ENCODE measurements around the gene CPA2. TPM values are rescaled to one million over a fixed set of nuclear protein-coding genes. Genes with fewer than 3 reads are reported as not detected.

CPA2 gene
- total and polyA plus RNA-seq, 2 experiments from 2014 or later, result 198 to 303 TPM

GRCh38 chr7:130274296-130274695, 7.6 kb downstream of the CPA2 start:
- H3K79me2 ChIP-seq, result no peaks in the 10 kb centered on the region
- H3K9me2 ChIP-seq (replicated peaks; ENCODE audit: insufficient read depth), result no peaks in the 10 kb centered on the region
- no peak overlapping the region for H3K4me3 ChIP-seq
- H4K20me1 ChIP-seq (ENCODE audit: insufficient read depth, poor library complexity, severe bottlenecking), result no peaks in the 10 kb centered on the region
- H3K27ac ChIP-seq, result peak overlapping the region; percentile 90
- no peak overlapping the region for H2AFZ ChIP-seq
- TF ChIP-seq, protein P1, sequence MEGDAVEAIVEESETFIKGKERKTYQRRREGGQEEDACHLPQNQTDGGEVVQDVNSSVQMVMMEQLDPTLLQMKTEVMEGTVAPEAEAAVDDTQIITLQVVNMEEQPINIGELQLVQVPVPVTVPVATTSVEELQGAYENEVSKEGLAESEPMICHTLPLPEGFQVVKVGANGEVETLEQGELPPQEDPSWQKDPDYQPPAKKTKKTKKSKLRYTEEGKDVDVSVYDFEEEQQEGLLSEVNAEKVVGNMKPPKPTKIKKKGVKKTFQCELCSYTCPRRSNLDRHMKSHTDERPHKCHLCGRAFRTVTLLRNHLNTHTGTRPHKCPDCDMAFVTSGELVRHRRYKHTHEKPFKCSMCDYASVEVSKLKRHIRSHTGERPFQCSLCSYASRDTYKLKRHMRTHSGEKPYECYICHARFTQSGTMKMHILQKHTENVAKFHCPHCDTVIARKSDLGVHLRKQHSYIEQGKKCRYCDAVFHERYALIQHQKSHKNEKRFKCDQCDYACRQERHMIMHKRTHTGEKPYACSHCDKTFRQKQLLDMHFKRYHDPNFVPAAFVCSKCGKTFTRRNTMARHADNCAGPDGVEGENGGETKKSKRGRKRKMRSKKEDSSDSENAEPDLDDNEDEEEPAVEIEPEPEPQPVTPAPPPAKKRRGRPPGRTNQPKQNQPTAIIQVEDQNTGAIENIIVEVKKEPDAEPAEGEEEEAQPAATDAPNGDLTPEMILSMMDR (IDR thresholded peaks at IDR 0.05; ENCODE audit: poor library complexity), result no peak
- TF ChIP-seq EZH2phosphoT487 (IDR thresholded peaks at IDR 0.05; ENCODE audit: low read depth, severe bottlenecking, unreplicated experiment) (no peak), EZH2 (IDR thresholded peaks at IDR 0.05; ENCODE audit: borderline replicate concordance) (no peak)
- H3K4me2 ChIP-seq, result peak overlapping the region; percentile 70
- 34% methylated on average over 1 of the region's 1 CpG for WGBS (ENCODE audit: low lambda C conversion rate, missing lambda C conversion rate)
- DNase-seq (ENCODE audit: low spot score), result no peak
- no peaks in the 10 kb centered on the region for H3K9me3 ChIP-seq (ENCODE audit: low read depth)
- peaks cover 33% of the 10 kb centered on the region for H3K4me1 ChIP-seq (ENCODE audit: insufficient read depth)
- no peaks in the 10 kb centered on the region for H3K27me3 ChIP-seq
- H3K36me3 ChIP-seq (replicated peaks; ENCODE audit: insufficient read depth, low read depth), result no peaks in the 10 kb centered on the region

DNA sequence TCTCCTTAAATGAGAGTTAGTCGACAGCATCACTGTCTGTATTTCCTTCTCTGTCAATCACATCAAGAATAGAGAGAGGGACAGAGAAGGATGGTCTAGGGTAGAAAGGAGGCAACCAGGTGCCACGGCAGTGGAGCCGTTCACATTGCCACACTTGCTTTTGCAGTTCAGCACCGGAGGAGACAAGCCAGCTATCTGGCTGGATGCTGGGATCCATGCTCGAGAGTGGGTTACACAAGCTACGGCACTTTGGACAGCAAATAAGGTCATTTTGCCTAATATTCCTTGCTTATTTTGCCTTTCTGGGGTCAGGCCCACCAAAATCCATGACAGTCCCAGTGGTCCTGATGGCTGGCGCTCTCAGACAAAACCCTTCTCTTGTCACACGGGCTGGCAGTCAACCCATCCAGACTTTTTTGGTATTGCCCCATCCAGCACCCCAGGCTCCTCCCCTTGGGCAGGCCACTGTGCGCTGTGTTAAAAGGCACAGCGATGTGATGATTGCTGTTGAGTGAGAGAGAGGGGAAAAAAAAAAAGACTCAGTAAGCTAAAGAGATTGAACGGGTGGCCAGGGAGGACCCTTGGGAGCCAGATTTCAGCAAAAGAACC, 8.4 kb downstream of the CPA2 start:
- Histone ChIP-seq H3K9me3 (ENCODE audit: low read depth) (no peaks in the 10 kb centered on the region), H3K27ac (peak overlapping the region; percentile 90), H3K4me3 (no peak overlapping the region), H3K36me3 (replicated peaks; ENCODE audit: insufficient read depth, low read depth) (no peaks in the 10 kb centered on the region), H3K4me2 (no peak overlapping the region), H3K4me1 (ENCODE audit: insufficient read depth) (peaks cover 33% of the 10 kb centered on the region), H2AFZ (no peak overlapping the region), H4K20me1 (ENCODE audit: insufficient read depth, poor library complexity, severe bottlenecking) (no peaks in the 10 kb centered on the region), H3K79me2 (no peaks in the 10 kb centered on the region), H3K9me2 (replicated peaks; ENCODE audit: insufficient read depth) (no peaks in the 10 kb centered on the region), H3K27me3 (no peaks in the 10 kb centered on the region)
- WGBS (ENCODE audit: low lambda C conversion rate, missing lambda C conversion rate), result 79% methylated on average over 11 of the region's 11 CpGs
- TF ChIP-seq, protein P1 (IDR thresholded peaks at IDR 0.05; ENCODE audit: poor library complexity), result no peak
- TF ChIP-seq EZH2phosphoT487 (IDR thresholded peaks at IDR 0.05; ENCODE audit: low read depth, severe bottlenecking, unreplicated experiment), result no peak
- no peak for TF ChIP-seq EZH2 (IDR thresholded peaks at IDR 0.05; ENCODE audit: borderline replicate concordance)
- no peak for DNase-seq (ENCODE audit: low spot score)

- no peak overlapping the region for H2AFZ ChIP-seq
- H3K9me3 ChIP-seq (ENCODE audit: low read depth), result no peaks in the 10 kb centered on the region
- H3K27ac ChIP-seq, result peak overlapping the region; percentile 90
- H3K27me3 ChIP-seq, result no peaks in the 10 kb centered on the region
- H3K4me3 ChIP-seq, result no peak overlapping the region
- no peak overlapping the region for H3K4me2 ChIP-seq
- H3K79me2 ChIP-seq, result no peaks in the 10 kb centered on the region
- peaks cover 33% of the 10 kb centered on the region for H3K4me1 ChIP-seq (ENCODE audit: insufficient read depth)
- TF ChIP-seq EZH2 (IDR thresholded peaks at IDR 0.05; ENCODE audit: borderline replicate concordance) (no peak), EZH2phosphoT487 (IDR thresholded peaks at IDR 0.05; ENCODE audit: low read depth, severe bottlenecking, unreplicated experiment) (no peak)
- TF ChIP-seq, protein P1 (IDR thresholded peaks at IDR 0.05; ENCODE audit: poor library complexity), result no peak
- H3K36me3 ChIP-seq (replicated peaks; ENCODE audit: insufficient read depth, low read depth), result no peaks in the 10 kb centered on the region
- DNase-seq (ENCODE audit: low spot score), result no peak
- no peaks in the 10 kb centered on the region for H3K9me2 ChIP-seq (replicated peaks; ENCODE audit: insufficient read depth)
- H4K20me1 ChIP-seq (ENCODE audit: insufficient read depth, poor library complexity, severe bottlenecking), result no peaks in the 10 kb centered on the region
- 69% methylated on average over 5 of the region's 5 CpGs for WGBS (ENCODE audit: low lambda C conversion rate, missing lambda C conversion rate)
Measured at GRCh38 chr7:130275826-130276297, 9.2 kb downstream of the CPA2 start.

Data from hepatocyte (in vitro differentiated cells).